GM21447 (cell line): Measurements from ENCODE around the gene GLI3.
"Not testable (repeated sequence)": the region's sequence is repeated elsewhere in the genome, so short reads cannot be mapped to it uniquely, and the experiment has no call there.

Experiments used
- ATAC-seq: cut with Tn5 transposase; IDR thresholded peaks from one replicate; pipeline ENCODE4 v1.9.1; 2021; ENCODE audit not compliant: unreplicated experiment

Gene GLI3

DNA sequence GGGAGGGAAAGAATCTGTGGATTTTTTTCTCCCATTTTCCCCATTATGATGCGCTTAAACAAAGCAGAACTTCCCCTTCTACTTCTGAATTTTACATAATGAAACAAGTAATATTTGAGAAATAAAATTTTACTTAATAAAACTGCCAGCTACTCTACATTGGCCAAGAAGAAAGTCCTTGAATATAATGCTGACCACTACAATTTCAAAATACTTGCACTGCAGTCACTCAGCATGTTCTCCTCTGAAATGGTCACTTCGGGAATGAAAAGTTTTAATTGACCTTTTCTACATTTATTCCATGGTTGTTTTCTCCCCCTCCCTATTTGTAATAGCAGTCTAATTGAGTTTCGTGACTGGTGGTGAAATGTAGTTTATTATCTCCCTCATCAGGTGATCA lies 23.9 kb downstream of the GLI3 start:
- ATAC-seq = no peak

- no peak for ATAC-seq
Observed at GRCh38 chr7:42212541-42213090, 24.4 kb downstream of the GLI3 start.

- ATAC-seq = no peak
Observed at GRCh38 chr7:42211938-42212337, 25.1 kb downstream of the GLI3 start.

DNA sequence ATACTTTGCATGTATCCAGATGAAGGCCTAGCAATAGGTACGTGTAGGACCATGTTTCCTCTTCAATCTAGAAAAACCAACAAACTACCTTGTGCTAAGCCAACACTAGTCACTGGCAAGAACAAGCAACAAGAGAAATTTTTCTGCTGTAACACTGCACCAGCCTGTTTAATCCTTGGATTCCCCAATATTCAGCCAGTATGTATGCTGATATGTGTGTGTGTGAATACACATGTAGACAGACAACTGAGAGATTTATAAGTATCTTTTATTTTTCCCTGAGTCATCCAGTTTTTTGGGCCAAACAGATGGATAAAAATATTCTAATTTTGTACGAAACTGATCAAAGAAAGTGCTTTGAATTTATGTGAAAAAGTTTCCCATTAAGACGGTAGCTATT lies 26.2 kb downstream of the GLI3 start:
- ATAC-seq = no peak

DNA sequence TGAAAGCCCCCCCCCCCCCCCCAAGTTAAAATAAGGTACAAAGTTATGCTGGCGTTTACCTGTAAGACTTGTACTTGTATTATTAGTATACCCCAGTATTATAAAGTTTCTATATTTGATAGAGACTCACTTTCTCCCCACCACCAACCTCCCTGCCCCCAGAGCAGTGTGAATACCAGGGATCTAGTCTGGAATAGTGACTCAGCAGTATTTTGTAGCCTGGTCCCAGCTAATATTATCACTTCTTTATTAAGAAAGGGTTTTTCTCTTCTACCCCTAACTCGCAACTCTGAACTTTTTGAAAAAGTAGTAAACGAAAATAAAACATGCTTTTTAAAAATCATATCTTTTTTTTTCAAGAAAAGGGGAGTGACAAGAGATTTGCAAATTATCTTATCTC lies 26.7 kb downstream of the GLI3 start:
- ATAC-seq = no peak

DNA sequence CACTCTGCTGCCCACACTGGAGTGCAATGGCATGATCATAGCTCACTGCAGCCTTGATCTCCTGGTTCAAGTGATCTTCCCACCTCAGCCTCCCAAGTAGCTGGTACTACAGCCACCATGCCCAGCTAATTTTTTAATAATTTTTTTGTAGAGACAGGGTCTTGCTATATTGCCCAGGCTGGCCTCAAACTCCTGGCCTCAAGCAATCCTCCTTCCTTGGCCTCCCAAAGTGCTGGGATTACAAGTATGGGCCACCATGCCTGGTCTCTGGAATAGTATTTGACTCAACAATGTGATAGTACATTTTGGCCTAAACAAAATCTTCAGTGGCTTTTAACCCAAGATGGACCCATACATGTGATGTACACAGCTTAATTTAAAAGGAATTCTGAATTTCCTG lies 27.9 kb downstream of the GLI3 start:
- ATAC-seq = not testable (repeated sequence)

DNA sequence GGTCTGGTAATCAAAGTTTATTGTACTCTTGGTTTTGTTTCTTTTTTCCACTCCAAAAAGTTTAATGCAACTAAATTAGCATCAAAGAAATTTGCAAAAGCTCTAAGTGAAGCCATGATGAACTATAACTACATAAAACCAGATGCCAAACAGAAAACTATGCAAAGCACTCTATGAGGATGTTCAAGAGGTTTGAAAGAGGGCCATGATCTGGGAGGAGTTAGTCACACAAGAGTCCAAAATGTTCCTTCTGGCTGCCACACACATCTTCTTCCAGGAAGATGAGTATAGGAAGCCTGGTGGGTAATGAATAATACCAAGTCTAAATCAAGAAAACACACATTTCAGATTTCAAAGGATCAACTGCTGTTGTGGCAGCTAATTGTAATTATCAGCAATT lies 28.4 kb downstream of the GLI3 start:
- ATAC-seq = no peak

- no peak for ATAC-seq
Observed at GRCh38 chr7:42207420-42207819, 29.6 kb downstream of the GLI3 start.

DNA sequence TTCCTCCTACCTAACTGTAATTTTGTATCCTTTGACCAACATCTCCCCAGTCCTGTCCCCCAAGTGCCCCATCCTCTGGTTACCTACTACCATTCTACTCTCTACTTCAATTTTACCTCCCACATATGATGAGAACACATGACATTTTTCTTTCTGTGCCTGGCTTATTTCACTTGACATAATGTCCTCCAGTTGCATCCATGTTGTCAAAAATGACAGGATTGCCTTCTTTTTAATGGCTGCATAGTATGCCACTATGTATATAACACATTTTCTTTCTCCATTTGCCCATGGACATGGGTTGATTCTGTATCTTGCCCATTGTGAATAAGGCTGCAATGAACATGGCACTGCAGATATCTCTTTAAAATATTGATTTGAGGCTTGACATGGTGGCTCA lies 33.7 kb downstream of the GLI3 start:
- ATAC-seq = no peak

DNA sequence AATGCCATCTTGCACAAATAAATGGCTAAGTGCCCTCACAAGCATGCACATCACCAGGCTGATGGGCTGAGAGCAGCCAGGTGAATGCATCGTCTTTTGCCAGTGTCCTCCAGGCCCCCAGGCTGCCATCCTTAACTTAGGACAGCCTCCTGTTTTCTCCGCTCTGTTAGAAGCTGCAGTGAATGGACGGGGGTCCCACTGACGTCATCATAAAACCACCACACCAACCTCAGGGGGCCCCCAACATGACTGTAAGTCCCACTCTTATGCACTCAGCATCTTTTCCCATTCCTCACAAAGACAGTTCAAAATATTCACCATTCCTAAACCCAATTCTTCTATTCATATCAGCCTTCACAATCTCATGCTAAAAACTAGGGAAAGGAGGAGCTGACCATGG lies 34.4 kb downstream of the GLI3 start:
- ATAC-seq = no peak

- no peak for ATAC-seq
Observed at GRCh38 chr7:42198974-42199668, 37.9 kb downstream of the GLI3 start.

- ATAC-seq = no peak
Observed at GRCh38 chr7:42198296-42198695, 38.7 kb downstream of the GLI3 start.

DNA sequence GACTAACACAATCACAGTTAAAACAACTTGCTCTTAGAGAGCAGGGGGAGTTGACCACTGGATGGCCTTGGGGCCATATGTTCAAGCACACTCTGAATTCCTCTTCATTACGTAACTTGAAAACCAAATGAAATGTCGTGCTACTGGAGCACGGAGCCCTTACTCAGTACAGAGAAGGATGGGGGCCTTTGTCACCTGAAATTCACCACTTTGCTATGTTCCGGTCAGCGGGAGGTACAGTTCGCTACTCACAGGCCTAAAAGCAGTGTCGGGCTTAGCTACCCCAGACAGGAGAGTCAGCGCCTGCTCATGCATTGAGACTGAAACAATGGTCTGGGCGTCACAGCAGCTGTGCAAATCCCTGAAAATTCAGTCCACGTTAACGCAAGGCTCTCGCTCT lies 39.6 kb downstream of the GLI3 start:
- no peak for ATAC-seq

- ATAC-seq = no peak
Observed at GRCh38 chr7:42194238-42194637, 42.8 kb downstream of the GLI3 start.

GRCh38 chr7:42193471-42194129 lies 43.4 kb downstream of the GLI3 start:
- ATAC-seq = no peak

DNA sequence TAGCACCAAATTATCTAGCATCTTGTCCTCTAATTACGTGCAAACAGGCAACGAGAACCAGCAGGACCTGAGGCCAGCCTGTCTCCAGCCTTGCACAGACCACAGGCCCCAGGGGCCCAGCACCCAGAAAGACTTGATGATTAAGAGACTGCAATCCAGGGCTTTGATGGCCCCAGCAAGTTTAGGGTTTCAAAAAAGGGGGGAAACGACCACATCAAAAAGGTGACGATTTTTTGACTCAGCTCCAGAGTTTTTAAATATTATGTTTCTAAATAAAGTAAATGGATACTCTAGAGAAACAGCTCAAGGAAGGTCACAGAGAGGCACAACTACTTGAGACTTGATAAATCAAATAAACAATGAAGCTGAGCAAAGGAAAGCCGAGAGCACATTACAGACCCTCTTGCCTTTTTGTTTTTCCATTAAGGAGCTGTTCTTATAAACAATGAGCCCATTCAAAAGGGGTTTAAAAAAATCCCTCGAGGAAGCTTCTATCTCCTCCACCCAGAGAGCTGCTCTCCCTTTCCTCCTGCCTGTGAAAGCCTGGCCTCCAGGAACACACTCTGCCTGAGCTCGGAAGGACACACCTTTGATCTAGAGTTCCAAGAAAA lies 44.1 kb downstream of the GLI3 start:
- no peak for ATAC-seq

GRCh38 chr7:42192066-42192465 lies 44.9 kb downstream of the GLI3 start:
- no peak for ATAC-seq

GRCh38 chr7:42189535-42189934 lies 47.5 kb downstream of the GLI3 start:
- no peak for ATAC-seq

DNA sequence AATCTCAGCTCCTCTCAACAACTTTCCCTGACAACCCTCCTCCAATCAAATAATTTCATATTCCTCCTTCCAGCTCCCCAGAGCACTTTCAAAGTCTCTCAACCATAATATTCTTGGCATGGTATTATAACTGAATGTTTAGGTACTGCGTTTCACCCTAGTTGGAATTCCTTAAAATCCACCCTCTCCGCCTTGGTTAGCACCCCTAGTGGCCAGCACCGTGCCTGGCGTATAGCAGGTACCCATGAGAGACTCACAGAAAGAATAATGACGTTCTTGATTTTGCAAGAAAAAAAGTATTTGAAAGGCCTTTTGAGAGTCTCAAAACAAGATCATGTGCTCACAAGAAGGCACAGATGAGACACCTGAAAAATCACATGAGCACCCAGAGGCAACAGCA lies 50.9 kb downstream of the GLI3 start:
- ATAC-seq = no peak

DNA sequence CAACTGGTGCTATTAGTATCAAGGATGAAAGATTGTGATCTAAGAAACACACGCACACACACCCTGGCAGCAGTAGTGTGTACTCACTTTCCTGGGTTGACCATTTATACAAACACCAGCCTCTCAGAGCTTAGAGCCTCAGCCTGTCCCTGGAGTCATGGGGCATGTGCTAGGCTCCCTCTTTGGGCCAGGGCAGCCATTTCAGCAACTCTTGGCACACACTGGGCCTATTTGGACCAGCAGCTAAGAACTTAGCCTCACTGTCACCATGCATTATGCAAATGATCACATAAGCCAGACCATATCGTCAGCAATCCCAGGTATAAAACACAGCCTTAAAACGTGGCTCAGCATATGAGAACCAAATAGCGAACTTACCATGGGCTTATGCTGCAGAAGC lies 51.3 kb downstream of the GLI3 start:
- ATAC-seq = no peak

DNA sequence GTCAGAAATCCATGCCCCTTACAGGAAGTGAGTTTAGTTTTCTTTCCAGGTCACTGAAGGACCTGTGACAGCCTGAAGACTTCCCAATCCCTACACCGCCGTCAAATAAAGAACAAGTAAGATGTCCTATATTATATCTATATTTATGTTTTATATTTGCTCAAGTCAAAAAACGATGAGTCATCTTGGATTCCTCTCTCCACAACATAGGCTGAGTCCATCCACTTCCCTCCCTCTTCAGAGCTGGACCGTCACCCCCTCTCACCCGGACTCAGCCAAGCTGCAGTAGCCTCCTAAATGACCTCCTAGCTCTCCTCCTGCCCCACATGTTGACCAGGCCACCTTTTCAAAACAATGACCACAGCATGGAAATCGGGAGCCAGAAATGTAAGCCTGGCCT lies 53.5 kb downstream of the GLI3 start:
- ATAC-seq = no peak

- ATAC-seq = no peak
Observed at GRCh38 chr7:42181566-42181965, 55.4 kb downstream of the GLI3 start.
